ENCODE results near the gene RMDN2.

The RMDN2 gene

DNA sequence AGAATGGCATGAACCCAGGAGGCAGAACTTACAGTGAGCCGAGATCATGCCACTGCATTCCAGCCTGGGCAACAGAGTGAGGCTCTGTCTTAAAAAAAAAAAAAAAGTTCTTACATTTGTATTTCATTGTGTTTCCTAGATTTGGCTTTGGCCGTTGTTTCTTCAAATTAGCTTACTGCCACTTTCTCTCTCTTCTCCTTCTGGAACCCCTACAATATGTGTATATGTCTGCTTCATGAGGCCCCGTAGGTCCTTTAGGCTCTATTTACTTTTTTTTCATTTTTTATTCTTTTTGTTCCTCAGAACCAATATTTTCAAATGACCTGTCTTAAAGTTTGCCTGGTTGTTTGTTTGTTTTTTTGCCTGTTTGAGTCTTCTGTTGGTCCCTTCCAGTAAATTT, 41.2 kb downstream of the RMDN2 start:
- DNase-seq (ENCODE audit: low read depth), result no peak
- TF ChIP-seq, protein P1, sequence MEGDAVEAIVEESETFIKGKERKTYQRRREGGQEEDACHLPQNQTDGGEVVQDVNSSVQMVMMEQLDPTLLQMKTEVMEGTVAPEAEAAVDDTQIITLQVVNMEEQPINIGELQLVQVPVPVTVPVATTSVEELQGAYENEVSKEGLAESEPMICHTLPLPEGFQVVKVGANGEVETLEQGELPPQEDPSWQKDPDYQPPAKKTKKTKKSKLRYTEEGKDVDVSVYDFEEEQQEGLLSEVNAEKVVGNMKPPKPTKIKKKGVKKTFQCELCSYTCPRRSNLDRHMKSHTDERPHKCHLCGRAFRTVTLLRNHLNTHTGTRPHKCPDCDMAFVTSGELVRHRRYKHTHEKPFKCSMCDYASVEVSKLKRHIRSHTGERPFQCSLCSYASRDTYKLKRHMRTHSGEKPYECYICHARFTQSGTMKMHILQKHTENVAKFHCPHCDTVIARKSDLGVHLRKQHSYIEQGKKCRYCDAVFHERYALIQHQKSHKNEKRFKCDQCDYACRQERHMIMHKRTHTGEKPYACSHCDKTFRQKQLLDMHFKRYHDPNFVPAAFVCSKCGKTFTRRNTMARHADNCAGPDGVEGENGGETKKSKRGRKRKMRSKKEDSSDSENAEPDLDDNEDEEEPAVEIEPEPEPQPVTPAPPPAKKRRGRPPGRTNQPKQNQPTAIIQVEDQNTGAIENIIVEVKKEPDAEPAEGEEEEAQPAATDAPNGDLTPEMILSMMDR (conservative IDR thresholded peaks at IDR 0.05; ENCODE audit: low read depth, low read length), result no peak
- H3K4me3 ChIP-seq (ENCODE audit: low read depth, low read length), result no peak overlapping the region

DNA sequence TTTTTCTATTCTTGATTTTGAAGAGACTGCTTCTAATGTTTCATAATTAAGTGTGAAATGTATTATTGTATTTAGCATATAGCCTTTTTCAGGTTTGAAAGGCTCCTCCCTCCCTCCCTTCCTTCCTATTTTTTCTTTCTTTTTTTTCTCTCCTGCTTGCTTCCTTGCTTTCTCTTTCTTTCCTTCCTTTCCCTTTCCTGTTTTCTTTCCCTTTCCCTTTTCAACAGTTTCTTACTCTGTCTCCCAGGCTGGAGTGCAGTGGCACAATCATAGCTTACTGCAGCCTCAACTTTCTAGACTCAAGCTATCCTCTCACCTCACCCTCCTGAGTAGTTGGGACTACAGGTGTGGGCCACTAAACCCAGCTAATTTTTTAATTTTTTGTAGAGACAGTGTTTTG, 44.6 kb downstream of the RMDN2 start:
- TF ChIP-seq, protein P1 (conservative IDR thresholded peaks at IDR 0.05; ENCODE audit: low read depth, low read length), result no peak
- DNase-seq (ENCODE audit: low read depth), result no peak
- no peak overlapping the region for H3K4me3 ChIP-seq (ENCODE audit: low read depth, low read length)

DNA sequence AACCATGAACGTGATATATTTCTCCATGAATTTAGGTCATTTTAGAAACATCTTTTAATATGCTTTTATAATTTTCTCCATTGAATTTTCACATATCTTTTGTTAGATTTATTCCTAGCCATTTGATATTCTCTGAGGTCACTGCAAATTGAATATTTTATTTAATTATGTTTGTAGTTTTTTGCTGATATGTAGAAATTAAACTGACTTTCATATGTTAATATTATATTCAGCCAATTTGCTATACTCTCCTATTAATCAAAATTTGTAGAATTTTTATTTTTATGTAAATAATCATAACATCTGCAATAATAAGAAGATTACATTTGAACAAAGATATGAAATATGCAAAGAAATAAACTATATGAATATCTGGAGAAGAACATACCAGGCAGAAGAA, 46.9 kb downstream of the RMDN2 start:
- TF ChIP-seq, protein P1 (conservative IDR thresholded peaks at IDR 0.05; ENCODE audit: low read depth, low read length), result no peak

DNA sequence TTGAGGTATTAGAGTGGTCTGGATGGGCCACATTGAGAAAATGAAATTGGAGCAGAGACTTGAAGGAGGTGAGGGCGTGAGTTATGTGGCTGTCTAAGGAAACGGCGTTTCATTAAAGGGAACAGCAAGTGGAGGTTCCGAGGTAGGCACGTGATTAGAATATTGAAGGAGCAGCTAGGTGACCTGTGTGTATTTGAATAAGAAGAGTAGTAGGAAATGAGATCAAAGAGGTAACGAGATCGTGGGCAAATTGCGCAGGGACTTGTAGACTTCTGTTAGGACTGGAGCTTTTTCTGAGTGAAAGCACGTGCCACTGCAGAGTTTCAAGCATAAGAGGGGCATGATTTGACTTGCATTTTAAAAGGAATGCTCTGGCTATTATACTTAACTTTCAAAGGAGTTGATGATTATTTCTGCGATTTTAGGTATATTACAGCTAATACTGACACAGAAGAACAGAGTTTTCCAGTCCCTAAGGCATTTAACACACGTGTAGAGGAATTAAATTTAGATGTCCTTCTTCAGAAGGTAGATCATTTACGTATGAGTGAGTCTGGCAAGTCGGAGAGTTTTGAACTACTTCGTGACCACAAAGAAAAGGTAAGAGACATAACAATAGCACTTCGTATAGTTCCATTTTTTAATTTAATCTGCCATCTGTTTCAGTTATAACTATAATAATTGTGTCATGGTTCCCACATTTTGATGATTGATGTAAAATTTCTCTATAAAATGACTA, 48.7 kb downstream of the RMDN2 start:
- no peak overlapping the region for H3K4me3 ChIP-seq (ENCODE audit: low read depth, low read length)
- no peak for DNase-seq (ENCODE audit: low read depth)
- TF ChIP-seq, protein P1 (conservative IDR thresholded peaks at IDR 0.05; ENCODE audit: low read depth, low read length), result no peak

More for the DNA sequence above, 46.9 kb downstream of the RMDN2 start:
- no peak overlapping the region for H3K4me3 ChIP-seq (ENCODE audit: low read depth, low read length)
- no peak for DNase-seq (ENCODE audit: low read depth)

DNA sequence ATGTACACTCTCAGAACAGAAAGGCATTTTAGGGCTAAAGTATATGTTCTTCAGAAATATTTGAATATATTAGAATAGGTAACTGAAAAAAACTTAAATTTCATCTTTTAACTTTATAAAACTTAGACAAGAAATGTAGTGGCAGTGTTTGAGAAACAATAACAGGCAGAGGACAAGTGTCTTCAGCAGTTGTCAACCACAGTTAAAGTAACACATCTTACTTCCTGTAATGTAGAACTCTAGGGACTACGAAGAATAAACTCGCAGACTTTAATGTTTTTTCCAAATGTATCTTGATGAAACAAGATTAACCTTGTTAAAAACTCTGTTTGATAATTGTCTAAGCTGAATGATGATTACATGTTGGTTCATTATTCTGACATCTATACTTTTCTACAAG, 50.7 kb downstream of the RMDN2 start:
- DNase-seq (ENCODE audit: low read depth), result no peak
- no peak overlapping the region for H3K4me3 ChIP-seq (ENCODE audit: low read depth, low read length)
- TF ChIP-seq, protein P1 (conservative IDR thresholded peaks at IDR 0.05; ENCODE audit: low read depth, low read length), result no peak

DNA sequence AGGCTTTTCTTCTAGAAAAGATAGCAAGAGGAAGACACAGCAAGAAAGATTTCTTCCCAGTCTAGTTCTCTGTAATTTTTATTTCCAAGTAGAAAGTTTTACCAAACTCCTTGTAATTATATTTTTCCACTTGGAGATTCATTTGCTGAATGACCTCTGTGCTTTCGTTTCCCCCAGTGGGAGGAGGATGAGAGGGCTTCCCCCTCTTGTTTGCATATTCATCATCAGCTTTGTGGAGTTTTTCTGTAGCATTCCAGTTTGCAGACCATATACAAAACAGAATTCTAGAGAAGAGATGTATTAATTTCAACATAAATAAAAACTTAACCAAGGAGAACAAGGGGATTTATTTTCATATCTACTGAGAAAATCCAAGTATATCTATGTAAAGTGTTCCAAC, 51.3 kb downstream of the RMDN2 start:
- H3K4me3 ChIP-seq (ENCODE audit: low read depth, low read length), result no peak overlapping the region
- DNase-seq (ENCODE audit: low read depth), result no peak
- TF ChIP-seq, protein P1 (conservative IDR thresholded peaks at IDR 0.05; ENCODE audit: low read depth, low read length), result no peak

DNA sequence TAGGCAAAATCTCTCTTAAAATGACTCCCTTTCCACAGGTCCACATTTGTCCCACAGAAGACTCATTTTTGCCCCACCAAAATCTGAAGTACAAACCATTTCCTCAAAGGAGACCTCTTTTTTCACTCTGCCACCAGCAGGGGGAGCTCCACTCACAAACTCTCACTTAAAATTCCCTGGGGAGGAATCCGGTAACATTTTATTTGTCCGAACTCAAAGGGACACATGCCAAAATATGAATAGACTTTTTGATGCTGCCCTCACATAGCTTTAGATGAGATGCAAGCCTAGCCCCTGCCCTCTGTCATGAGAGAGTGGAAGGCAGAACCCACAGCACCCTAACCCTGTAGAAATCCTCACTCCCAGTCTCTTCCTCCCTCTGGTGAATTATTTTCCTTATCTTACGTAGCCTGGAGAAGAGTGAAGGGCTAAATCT, 57.1 kb downstream of the RMDN2 start:
- H3K4me3 ChIP-seq (ENCODE audit: low read depth, low read length), result peak overlapping the region; percentile 36
- TF ChIP-seq, protein P1 (conservative IDR thresholded peaks at IDR 0.05; ENCODE audit: low read depth, low read length), result peak; percentile 82
- DNase-seq (ENCODE audit: low read depth), result peak; percentile 80
